HepG2 (cell line): Measurements from ENCODE around the gene IL11RA. TPM values are rescaled to one million over a fixed set of nuclear protein-coding genes. Genes with fewer than 3 reads are reported as not detected.

Experiments
- CENPT ChIP-seq: sonication (generic); formaldehyde crosslinking; IDR thresholded peaks from 2 replicates; pipeline ENCODE4 v1.8.0; 2022; ENCODE audit warnings: low read depth, mild to moderate bottlenecking, moderate library complexity, missing genetic modification reagents
- FLYWCH1 ChIP-seq: sonication (generic); formaldehyde crosslinking; IDR thresholded peaks from 2 replicates; pipeline ENCODE4 v1.8.1; 2023; ENCODE audit warnings: mild to moderate bottlenecking, missing genetic modification reagents
- MAZ ChIP-seq, 2 experiments: sonication (generic) in 1 of 2; formaldehyde crosslinking in 1 of 2; IDR thresholded peaks; 2 replicates each; pipeline versions ENCODE4 v1.5.0 to v1.6.1; 2012 to 2020; ENCODE audit warnings: low read depth in 2 of 2, mild to moderate bottlenecking in 2 of 2, borderline replicate concordance in 1 of 2, improper control_type of control experiment in 1 of 2, low read length in 1 of 2, missing genetic modification reagents in 1 of 2, moderate library complexity in 1 of 2
- NFE2L2 ChIP-seq: fragments of 150-350 bp; IDR thresholded peaks from 2 replicates; pipeline ENCODE4 v1.6.1; 2014; ENCODE audit warnings: low read length
- SMYD3 ChIP-seq: sonication (generic); formaldehyde crosslinking; IDR thresholded peaks from 2 replicates; pipeline ENCODE4 v1.8.1; 2023; ENCODE audit warnings: mild to moderate bottlenecking, missing genetic modification reagents
- ZFP82 ChIP-seq: sonication (generic); formaldehyde crosslinking; IDR thresholded peaks from 2 replicates; pipeline ENCODE4 v1.5.1; 2020; ENCODE audit warnings: mild to moderate bottlenecking, missing genetic modification reagents, borderline replicate concordance
- ZNF24 ChIP-seq: fragments of 450-650 bp; IDR thresholded peaks from 2 replicates; pipeline ENCODE4 v1.6.1; 2017; ENCODE audit warnings: antibody characterized with exemption, mild to moderate bottlenecking
- ZNF383 ChIP-seq: sonication (generic); formaldehyde crosslinking; IDR thresholded peaks from 2 replicates; pipeline ENCODE4 v1.4.0; 2020; ENCODE audit warnings: missing genetic modification reagents, mild to moderate bottlenecking, borderline replicate concordance
- ZNF878 ChIP-seq: sonication (generic); formaldehyde crosslinking; IDR thresholded peaks from 2 replicates; pipeline ENCODE4 v1.8.1; 2023; ENCODE audit warnings: mild to moderate bottlenecking, missing genetic modification reagents, moderate library complexity
- polyA plus RNA-seq, 8 experiments: library from polyadenylated mRNA; depleted of rRNA in 3 of 8; stranded (reverse) in 7 of 8; unstranded in 1 of 8; fragments of >200 nt; fragmentation: Illumina TruSeq in 4 of 8; extraction: Trizol in 4 of 8; gene quantifications; 2 replicates each; pipeline versions ENCODE4 v1.2.1 to v1.2.3, GENCODE V29; 2011 to 2016; ENCODE audit warnings: low read depth in 4 of 8, missing spikeins in 1 of 8, mixed read lengths in 1 of 8; ENCODE audit not compliant: insufficient read depth in 1 of 8
- total RNA-seq, 5 experiments: library from RNA; depleted of rRNA; stranded (reverse); fragments of >200 nt; fragmentation: Illumina TruSeq; extraction: Trizol; gene quantifications; 2 replicates each; pipeline ENCODE4 v1.2.3, GENCODE V29; 2016; ENCODE audit warnings: low read depth in 1 of 5
- TF ChIP-seq, protein P1 (sequence below): sonication (generic); formaldehyde crosslinking; conservative IDR thresholded peaks from 2 replicates; pipeline ENCODE4 v1.5.0; 2020; ENCODE audit warnings: missing genetic modification reagents
- TF ChIP-seq, protein P2 (sequence below): sonication (generic); formaldehyde crosslinking; IDR thresholded peaks from 2 replicates; pipeline ENCODE4 v1.5.1; 2020; ENCODE audit warnings: missing genetic modification reagents, mild to moderate bottlenecking, borderline replicate concordance
- TF ChIP-seq, protein P3 (sequence below): sonication (generic); formaldehyde crosslinking; IDR thresholded peaks from 2 replicates; pipeline ENCODE4 v1.4.0; 2020; ENCODE audit warnings: missing genetic modification reagents, borderline replicate concordance
- TF ChIP-seq, protein P4 (sequence below), 2 experiments: IDR thresholded peaks; 2 replicates each; pipeline ENCODE4 v1.6.1; 2011 to 2012; ENCODE audit warnings: low read length in 2 of 2, borderline replicate concordance in 1 of 2, low read depth in 1 of 2, mild to moderate bottlenecking in 1 of 2, moderate library complexity in 1 of 2

Gene IL11RA
- total and polyA plus RNA-seq, 2 of the 13 experiments (the other 11 are each of a cell fraction or from before 2014, with no cell fraction given), result 2.0 to 4.2 TPM

DNA sequence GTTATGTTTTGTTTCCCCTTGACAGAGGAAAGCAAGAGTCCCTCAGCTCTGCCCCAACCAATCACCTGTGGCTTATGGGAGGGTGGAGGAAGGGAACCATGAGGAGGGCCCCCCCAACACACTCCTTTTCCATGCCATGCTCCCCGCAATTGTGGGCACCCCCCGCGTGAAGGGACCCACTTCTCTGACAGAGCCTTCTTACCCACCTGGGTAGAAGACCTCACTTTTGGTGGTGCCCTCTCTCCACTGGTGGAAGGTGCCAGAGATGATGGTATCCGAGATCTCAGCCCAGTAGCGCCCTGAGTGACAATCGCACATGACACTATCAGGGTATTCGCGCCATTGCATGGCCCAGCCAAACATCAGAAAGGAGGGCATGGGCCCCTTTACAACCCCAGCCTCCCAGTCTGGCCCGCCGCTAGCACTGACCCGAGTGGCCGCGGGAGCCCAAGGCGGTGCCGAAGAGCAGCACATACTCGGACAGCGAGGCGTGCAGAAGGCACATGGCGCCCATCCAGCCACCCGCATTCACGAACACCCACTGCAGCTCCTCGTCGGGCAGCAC lies 15.1 kb upstream of the IL11RA start (continued):
- peak; percentile 75; the same call in 1 of the 2 replicates for TF ChIP-seq CENPT (CRISPR knock-in tag)
- TF ChIP-seq, protein P1, sequence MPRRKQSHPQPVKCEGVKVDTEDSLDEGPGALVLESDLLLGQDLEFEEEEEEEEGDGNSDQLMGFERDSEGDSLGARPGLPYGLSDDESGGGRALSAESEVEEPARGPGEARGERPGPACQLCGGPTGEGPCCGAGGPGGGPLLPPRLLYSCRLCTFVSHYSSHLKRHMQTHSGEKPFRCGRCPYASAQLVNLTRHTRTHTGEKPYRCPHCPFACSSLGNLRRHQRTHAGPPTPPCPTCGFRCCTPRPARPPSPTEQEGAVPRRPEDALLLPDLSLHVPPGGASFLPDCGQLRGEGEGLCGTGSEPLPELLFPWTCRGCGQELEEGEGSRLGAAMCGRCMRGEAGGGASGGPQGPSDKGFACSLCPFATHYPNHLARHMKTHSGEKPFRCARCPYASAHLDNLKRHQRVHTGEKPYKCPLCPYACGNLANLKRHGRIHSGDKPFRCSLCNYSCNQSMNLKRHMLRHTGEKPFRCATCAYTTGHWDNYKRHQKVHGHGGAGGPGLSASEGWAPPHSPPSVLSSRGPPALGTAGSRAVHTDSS (CRISPR knock-in tag), result no peak
- no peak for TF ChIP-seq ZNF878 (CRISPR knock-in tag)
- no peak for TF ChIP-seq MAZ (IDR thresholded peaks at IDR 0.05; ENCODE audit: borderline replicate concordance, low read depth, low read length)
- no peak for TF ChIP-seq MAZ (CRISPR knock-in tag; IDR thresholded peaks at IDR 0.05; ENCODE audit: low read depth)
- TF ChIP-seq, protein P2, sequence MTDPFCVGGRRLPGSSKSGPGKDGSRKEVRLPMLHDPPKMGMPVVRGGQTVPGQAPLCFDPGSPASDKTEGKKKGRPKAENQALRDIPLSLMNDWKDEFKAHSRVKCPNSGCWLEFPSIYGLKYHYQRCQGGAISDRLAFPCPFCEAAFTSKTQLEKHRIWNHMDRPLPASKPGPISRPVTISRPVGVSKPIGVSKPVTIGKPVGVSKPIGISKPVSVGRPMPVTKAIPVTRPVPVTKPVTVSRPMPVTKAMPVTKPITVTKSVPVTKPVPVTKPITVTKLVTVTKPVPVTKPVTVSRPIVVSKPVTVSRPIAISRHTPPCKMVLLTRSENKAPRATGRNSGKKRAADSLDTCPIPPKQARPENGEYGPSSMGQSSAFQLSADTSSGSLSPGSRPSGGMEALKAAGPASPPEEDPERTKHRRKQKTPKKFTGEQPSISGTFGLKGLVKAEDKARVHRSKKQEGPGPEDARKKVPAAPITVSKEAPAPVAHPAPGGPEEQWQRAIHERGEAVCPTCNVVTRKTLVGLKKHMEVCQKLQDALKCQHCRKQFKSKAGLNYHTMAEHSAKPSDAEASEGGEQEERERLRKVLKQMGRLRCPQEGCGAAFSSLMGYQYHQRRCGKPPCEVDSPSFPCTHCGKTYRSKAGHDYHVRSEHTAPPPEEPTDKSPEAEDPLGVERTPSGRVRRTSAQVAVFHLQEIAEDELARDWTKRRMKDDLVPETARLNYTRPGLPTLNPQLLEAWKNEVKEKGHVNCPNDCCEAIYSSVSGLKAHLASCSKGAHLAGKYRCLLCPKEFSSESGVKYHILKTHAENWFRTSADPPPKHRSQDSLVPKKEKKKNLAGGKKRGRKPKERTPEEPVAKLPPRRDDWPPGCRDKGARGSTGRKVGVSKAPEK, result no peak
- TF ChIP-seq FLYWCH1 (CRISPR knock-in tag), result no peak
- no peak for TF ChIP-seq ZFP82 (CRISPR knock-in tag)
- no peak for TF ChIP-seq ZNF383 (CRISPR knock-in tag)
- TF ChIP-seq, protein P3, sequence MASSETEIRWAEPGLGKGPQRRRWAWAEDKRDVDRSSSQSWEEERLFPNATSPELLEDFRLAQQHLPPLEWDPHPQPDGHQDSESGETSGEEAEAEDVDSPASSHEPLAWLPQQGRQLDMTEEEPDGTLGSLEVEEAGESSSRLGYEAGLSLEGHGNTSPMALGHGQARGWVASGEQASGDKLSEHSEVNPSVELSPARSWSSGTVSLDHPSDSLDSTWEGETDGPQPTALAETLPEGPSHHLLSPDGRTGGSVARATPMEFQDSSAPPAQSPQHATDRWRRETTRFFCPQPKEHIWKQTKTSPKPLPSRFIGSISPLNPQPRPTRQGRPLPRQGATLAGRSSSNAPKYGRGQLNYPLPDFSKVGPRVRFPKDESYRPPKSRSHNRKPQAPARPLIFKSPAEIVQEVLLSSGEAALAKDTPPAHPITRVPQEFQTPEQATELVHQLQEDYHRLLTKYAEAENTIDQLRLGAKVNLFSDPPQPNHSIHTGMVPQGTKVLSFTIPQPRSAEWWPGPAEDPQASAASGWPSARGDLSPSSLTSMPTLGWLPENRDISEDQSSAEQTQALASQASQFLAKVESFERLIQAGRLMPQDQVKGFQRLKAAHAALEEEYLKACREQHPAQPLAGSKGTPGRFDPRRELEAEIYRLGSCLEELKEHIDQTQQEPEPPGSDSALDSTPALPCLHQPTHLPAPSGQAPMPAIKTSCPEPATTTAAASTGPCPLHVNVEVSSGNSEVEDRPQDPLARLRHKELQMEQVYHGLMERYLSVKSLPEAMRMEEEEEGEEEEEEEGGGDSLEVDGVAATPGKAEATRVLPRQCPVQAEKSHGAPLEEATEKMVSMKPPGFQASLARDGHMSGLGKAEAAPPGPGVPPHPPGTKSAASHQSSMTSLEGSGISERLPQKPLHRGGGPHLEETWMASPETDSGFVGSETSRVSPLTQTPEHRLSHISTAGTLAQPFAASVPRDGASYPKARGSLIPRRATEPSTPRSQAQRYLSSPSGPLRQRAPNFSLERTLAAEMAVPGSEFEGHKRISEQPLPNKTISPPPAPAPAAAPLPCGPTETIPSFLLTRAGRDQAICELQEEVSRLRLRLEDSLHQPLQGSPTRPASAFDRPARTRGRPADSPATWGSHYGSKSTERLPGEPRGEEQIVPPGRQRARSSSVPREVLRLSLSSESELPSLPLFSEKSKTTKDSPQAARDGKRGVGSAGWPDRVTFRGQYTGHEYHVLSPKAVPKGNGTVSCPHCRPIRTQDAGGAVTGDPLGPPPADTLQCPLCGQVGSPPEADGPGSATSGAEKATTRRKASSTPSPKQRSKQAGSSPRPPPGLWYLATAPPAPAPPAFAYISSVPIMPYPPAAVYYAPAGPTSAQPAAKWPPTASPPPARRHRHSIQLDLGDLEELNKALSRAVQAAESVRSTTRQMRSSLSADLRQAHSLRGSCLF (CRISPR knock-in tag), result no peak
- TF ChIP-seq NFE2L2, result no peak
- TF ChIP-seq, protein P4, sequence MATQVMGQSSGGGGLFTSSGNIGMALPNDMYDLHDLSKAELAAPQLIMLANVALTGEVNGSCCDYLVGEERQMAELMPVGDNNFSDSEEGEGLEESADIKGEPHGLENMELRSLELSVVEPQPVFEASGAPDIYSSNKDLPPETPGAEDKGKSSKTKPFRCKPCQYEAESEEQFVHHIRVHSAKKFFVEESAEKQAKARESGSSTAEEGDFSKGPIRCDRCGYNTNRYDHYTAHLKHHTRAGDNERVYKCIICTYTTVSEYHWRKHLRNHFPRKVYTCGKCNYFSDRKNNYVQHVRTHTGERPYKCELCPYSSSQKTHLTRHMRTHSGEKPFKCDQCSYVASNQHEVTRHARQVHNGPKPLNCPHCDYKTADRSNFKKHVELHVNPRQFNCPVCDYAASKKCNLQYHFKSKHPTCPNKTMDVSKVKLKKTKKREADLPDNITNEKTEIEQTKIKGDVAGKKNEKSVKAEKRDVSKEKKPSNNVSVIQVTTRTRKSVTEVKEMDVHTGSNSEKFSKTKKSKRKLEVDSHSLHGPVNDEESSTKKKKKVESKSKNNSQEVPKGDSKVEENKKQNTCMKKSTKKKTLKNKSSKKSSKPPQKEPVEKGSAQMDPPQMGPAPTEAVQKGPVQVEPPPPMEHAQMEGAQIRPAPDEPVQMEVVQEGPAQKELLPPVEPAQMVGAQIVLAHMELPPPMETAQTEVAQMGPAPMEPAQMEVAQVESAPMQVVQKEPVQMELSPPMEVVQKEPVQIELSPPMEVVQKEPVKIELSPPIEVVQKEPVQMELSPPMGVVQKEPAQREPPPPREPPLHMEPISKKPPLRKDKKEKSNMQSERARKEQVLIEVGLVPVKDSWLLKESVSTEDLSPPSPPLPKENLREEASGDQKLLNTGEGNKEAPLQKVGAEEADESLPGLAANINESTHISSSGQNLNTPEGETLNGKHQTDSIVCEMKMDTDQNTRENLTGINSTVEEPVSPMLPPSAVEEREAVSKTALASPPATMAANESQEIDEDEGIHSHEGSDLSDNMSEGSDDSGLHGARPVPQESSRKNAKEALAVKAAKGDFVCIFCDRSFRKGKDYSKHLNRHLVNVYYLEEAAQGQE (IDR thresholded peaks at IDR 0.05; ENCODE audit: borderline replicate concordance in 1 of 2, low read depth in 1 of 2, low read length in 2 of 2), result no peak
- no peak for TF ChIP-seq ZNF24
- no peak for TF ChIP-seq SMYD3 (CRISPR knock-in tag)
